GM12801 (cell line): Measurements from ENCODE around the gene NEDD4L.

Source experiments
- CTCF ChIP-seq: IDR thresholded peaks from one replicate; pipeline ENCODE4 v1.5.1; 2011; ENCODE audit warnings: control low read depth; ENCODE audit not compliant: insufficient read length; ENCODE audit errors: extremely low read depth

NEDD4L gene

DNA sequence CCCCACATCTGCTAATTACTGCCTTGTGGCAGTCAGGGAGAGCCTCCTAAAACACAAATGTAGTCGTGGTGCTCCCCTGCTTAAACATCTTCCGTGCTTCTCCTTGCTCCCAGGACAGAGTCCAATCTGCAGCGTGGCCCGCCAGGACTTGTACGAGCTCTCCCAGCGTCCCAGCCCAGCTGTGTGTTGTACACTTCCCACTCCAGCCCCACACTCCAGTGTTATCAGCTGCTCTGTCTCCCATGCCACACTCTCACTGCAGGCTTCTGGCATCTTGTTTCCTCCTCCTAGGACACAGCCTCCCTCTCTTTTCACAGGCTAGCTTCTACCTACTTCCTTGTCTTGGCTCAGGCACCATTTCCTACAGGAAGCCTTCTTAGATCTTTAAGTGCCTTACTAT lies 385.4 kb downstream of the NEDD4L start:
- TF ChIP-seq CTCF = no peak

- no peak for TF ChIP-seq CTCF
Observed at GRCh38 chr18:58431215-58431614, 387.2 kb downstream of the NEDD4L start.

- no peak for TF ChIP-seq CTCF
Observed at GRCh38 chr18:58432050-58432727, 388.2 kb downstream of the NEDD4L start.

- no peak for TF ChIP-seq CTCF
Observed at GRCh38 chr18:58438161-58438957, 394.3 kb downstream of the NEDD4L start.

DNA sequence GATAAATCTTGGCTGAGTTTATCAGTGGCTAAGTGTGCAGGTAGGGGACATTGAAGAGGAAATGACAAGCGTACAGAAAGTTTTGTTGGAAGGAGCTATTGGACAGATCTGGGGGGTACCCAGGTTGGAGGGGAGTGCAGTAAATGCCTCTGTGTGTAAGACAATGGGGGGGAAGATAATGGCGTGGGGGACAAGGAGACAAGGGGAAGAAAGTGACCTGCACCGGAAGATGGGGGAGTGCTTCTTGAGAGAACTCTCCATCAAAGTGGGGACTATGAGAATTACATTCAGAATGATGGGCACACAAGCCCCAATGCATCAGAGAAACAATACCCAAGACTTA lies 394.9 kb downstream of the NEDD4L start:
- no peak for TF ChIP-seq CTCF

DNA sequence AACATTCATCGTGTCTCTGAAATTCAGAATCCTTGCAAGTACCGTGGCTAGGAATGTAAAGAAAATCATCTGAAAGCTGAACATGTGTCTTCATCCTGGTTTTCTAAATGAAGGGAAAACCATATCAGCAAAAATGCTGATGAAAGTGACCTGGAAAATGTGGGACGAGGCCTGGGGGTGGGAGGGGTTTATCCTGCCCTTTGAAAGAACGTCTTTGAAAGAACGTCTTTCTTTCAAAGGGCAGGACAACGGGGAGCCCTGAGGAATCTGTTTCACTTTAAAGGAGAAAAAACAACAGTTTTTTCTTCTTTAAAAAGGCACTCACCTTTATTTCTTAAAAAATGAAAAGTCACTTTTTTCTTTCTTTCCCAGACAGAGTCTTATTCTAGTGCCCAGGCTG lies 399.6 kb downstream of the NEDD4L start:
- TF ChIP-seq CTCF = no peak

- no peak for TF ChIP-seq CTCF
Observed at GRCh38 chr18:58446391-58447060, 402.5 kb downstream of the NEDD4L start.
